ENCODE measurements around the gene OXT. TPM values are rescaled to one million over a fixed set of nuclear protein-coding genes. Genes with fewer than 3 reads are reported as not detected.
"Not testable (repeated sequence)": the region's sequence is repeated elsewhere in the genome, so short reads cannot be mapped to it uniquely, and the experiment has no call there.

The OXT gene
- total and polyA plus RNA-seq, 2 of the 4 experiments (the other 2 are of a cell fraction): not detected

DNA sequence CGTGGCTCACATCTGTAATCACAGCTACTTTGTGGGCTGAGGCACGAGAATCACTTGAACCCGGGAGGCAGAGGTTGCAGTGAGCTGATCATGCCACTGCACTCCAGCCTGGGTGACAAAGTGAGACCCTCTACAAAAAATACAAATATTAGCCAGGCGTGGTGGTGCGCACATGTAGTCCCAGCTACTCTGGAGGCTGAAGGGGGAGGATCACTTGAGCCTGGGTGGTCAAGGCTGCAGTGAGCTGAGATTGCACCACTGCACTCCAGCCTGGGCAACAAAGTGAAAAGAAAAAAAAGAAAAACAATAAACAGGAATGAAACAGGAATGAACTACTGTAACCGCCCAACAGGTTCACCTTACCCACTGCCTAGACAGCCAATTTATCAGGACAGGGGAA is 7.3 kb upstream of the OXT start:
- H3K27me3 ChIP-seq (ENCODE audit: control insufficient read depth, insufficient read depth, low read length); H3K4me3 ChIP-seq (ENCODE audit: insufficient read depth, low read depth, low read length); H3K4me1 ChIP-seq (ENCODE audit: control insufficient read depth, insufficient read depth, low read length); H2BK5ac ChIP-seq (ENCODE audit: low read depth, low read length, poor library complexity, severe bottlenecking); intact Hi-C loops (cut with micrococcal nuclease); H2BK120ac ChIP-seq (ENCODE audit: low read depth, low read length); in situ Hi-C loops (cut with MboI; ENCODE audit: low sequenced_read_pairs); H2AK5ac ChIP-seq (ENCODE audit: low read depth, low read length); POLR2A ChIA-PET (ENCODE audit: unreplicated experiment); H4K91ac ChIP-seq (ENCODE audit: insufficient read depth, low read depth, low read length); BruUV-seq (replicated peaks); H4K5ac ChIP-seq (ENCODE audit: low read depth, low read length); H2AK9ac ChIP-seq (replicated peaks; ENCODE audit: low read depth, low read length, poor library complexity); H3K4me2 ChIP-seq (ENCODE audit: low read depth, low read length); H3K56ac ChIP-seq (ENCODE audit: extremely low read depth, insufficient read depth, low read length); H3K9me1 ChIP-seq (ENCODE audit: insufficient read depth, low read length); H2AFZ ChIP-seq (replicated peaks; ENCODE audit: low read length, poor library complexity); H3K9ac ChIP-seq (ENCODE audit: low read depth, low read length); H3K79me1 ChIP-seq (ENCODE audit: low read depth in 1 of 2, low read length in 2 of 2); H3K36me3 ChIP-seq (ENCODE audit: control insufficient read depth, insufficient read depth, low read length); dilution Hi-C loops (cut with HindIII; ENCODE audit: low sequenced_read_pairs, unreplicated experiment); H2BK20ac ChIP-seq (ENCODE audit: low read depth, low read length); H3K18ac ChIP-seq (ENCODE audit: low read depth, low read length); H4K20me1 ChIP-seq (ENCODE audit: insufficient read depth, low read length); ATAC-seq (ENCODE audit: low read depth); H3K23ac ChIP-seq (ENCODE audit: low read depth, low read length); CTCF ChIA-PET; H4K8ac ChIP-seq (ENCODE audit: low read depth in 2 of 2, low read length in 2 of 2); H3K9me3 ChIP-seq (ENCODE audit: control insufficient read depth, insufficient read depth, low read length); H3K14ac ChIP-seq (replicated peaks; ENCODE audit: low read depth, low read length); H2BK15ac ChIP-seq (ENCODE audit: low read depth, low read length); H3K4ac ChIP-seq (ENCODE audit: low read depth, low read length); H3K27ac ChIP-seq (ENCODE audit: insufficient read depth, low read length); DNase-seq: not testable (repeated sequence)
- 71% methylated on average over 1 of the region's 6 CpGs; no CpG with 5 or more reads in 1 of the 2 experiments for whole genome bisulfite sequencing, 2 experiments (ENCODE audit: extremely low coverage in 2 of 2, insufficient read length in 1 of 2)

Measured in IMR-90 (cell line).